Nephron progenitor cell (in vitro differentiated cells): ENCODE results near the gene P2RY11.

ENCODE experiments used
- DNase-seq: peaks from one replicate; pipeline ENCODE4 v3.0.0; 2021
- H3K27ac Mint-ChIP-seq: 2 replicates; pipeline ENCODE4 v1.8.0; 2021; ENCODE audit warnings: mild to moderate bottlenecking, moderate library complexity, mixed read lengths
- H3K27me3 Mint-ChIP-seq: 2 replicates; pipeline ENCODE4 v1.8.0; 2021; ENCODE audit warnings: mild to moderate bottlenecking, low read depth, mixed read lengths; ENCODE audit not compliant: poor library complexity
- H3K36me3 Mint-ChIP-seq: 2 replicates; pipeline ENCODE4 v1.8.0; 2021; ENCODE audit warnings: low read depth, mixed read lengths
- H3K4me1 Mint-ChIP-seq: 2 replicates; pipeline ENCODE4 v1.8.0; 2021; ENCODE audit warnings: mixed read lengths
- H3K4me3 Mint-ChIP-seq: 2 replicates; pipeline ENCODE4 v1.8.0; 2021; ENCODE audit warnings: mild to moderate bottlenecking, moderate library complexity, mixed read lengths
- H3K9me3 Mint-ChIP-seq: 2 replicates; pipeline ENCODE4 v1.8.0; 2021; ENCODE audit warnings: mild to moderate bottlenecking, moderate library complexity, mixed read lengths
- CTCF ChIP-seq: fragments of 200-600 bp; sonication (generic); IDR thresholded peaks from 2 replicates; pipeline ENCODE4 v1.5.0; 2021; ENCODE audit warnings: antibody characterized with exemption

Gene P2RY11

GRCh38 chr19:10151521-10151920 lies 40.0 kb downstream of the P2RY11 start:
- no peak for TF ChIP-seq CTCF
- H3K27me3 Mint-ChIP-seq = no peaks in the 10 kb centered on the region
- H3K36me3 Mint-ChIP-seq = peaks cover 78% of the 10 kb centered on the region
- H3K9me3 Mint-ChIP-seq = no peaks in the 10 kb centered on the region
- no peaks in the 10 kb centered on the region for H3K4me1 Mint-ChIP-seq
- no peak overlapping the region for H3K27ac Mint-ChIP-seq
- no peak overlapping the region for H3K4me3 Mint-ChIP-seq
- no peak for DNase-seq

- Mint-ChIP-seq H3K36me3 (peaks cover 81% of the 10 kb centered on the region), H3K27ac (no peak overlapping the region), H3K9me3 (no peaks in the 10 kb centered on the region), H3K4me1 (no peaks in the 10 kb centered on the region), H3K4me3 (no peak overlapping the region), H3K27me3 (no peaks in the 10 kb centered on the region)
- no peak for TF ChIP-seq CTCF
- DNase-seq = no peak
These were observed 40.6 kb downstream of the P2RY11 start for GRCh38 chr19:10152100-10152499.

GRCh38 chr19:10155839-10156238 lies 44.3 kb downstream of the P2RY11 start:
- no peaks in the 10 kb centered on the region for H3K27me3 Mint-ChIP-seq
- DNase-seq = no peak
- H3K9me3 Mint-ChIP-seq = no peaks in the 10 kb centered on the region
- H3K4me3 Mint-ChIP-seq = no peak overlapping the region
- peaks cover 81% of the 10 kb centered on the region for H3K36me3 Mint-ChIP-seq
- no peak for TF ChIP-seq CTCF
- H3K27ac Mint-ChIP-seq = no peak overlapping the region
- H3K4me1 Mint-ChIP-seq = no peaks in the 10 kb centered on the region

- no peak for DNase-seq
- no peak overlapping the region for H3K4me3 Mint-ChIP-seq
- no peaks in the 10 kb centered on the region for H3K27me3 Mint-ChIP-seq
- no peaks in the 10 kb centered on the region for H3K4me1 Mint-ChIP-seq
- peaks cover 69% of the 10 kb centered on the region for H3K36me3 Mint-ChIP-seq
- TF ChIP-seq CTCF = no peak
- no peaks in the 10 kb centered on the region for H3K9me3 Mint-ChIP-seq
- H3K27ac Mint-ChIP-seq = no peak overlapping the region
These were observed 46.6 kb downstream of the P2RY11 start for GRCh38 chr19:10158071-10158470.

- H3K4me1 Mint-ChIP-seq = no peaks in the 10 kb centered on the region
- no peaks in the 10 kb centered on the region for H3K9me3 Mint-ChIP-seq
- no peak overlapping the region for H3K27ac Mint-ChIP-seq
- no peaks in the 10 kb centered on the region for H3K27me3 Mint-ChIP-seq
- no peak for DNase-seq
- no peak overlapping the region for H3K4me3 Mint-ChIP-seq
- no peak for TF ChIP-seq CTCF
- H3K36me3 Mint-ChIP-seq = peaks cover 69% of the 10 kb centered on the region
These were observed 47.0 kb downstream of the P2RY11 start for GRCh38 chr19:10158485-10158884.

GRCh38 chr19:10159610-10160009 lies 48.1 kb downstream of the P2RY11 start:
- no peaks in the 10 kb centered on the region for H3K27me3 Mint-ChIP-seq

More at GRCh38 chr19:10159610-10160009, 48.1 kb downstream of the P2RY11 start:
- H3K4me1 Mint-ChIP-seq = no peaks in the 10 kb centered on the region
- no peaks in the 10 kb centered on the region for H3K9me3 Mint-ChIP-seq
- H3K36me3 Mint-ChIP-seq = peaks cover 61% of the 10 kb centered on the region
- no peak overlapping the region for H3K27ac Mint-ChIP-seq
- TF ChIP-seq CTCF = no peak
- no peak for DNase-seq
- H3K4me3 Mint-ChIP-seq = no peak overlapping the region
